SH-SY5Y (cell line): ENCODE data around the gene CPXM2.

Source experiments
- GATA2 ChIP-seq: IDR thresholded peaks from 2 replicates; pipeline ENCODE4 v1.6.1; 2011; ENCODE audit warnings: mild to moderate bottlenecking, low read depth, low read length
- GATA3 ChIP-seq: IDR thresholded peaks from 2 replicates; pipeline ENCODE4 v1.6.1; 2011; ENCODE audit warnings: low read depth, mild to moderate bottlenecking, low read length, moderate library complexity

DNA sequence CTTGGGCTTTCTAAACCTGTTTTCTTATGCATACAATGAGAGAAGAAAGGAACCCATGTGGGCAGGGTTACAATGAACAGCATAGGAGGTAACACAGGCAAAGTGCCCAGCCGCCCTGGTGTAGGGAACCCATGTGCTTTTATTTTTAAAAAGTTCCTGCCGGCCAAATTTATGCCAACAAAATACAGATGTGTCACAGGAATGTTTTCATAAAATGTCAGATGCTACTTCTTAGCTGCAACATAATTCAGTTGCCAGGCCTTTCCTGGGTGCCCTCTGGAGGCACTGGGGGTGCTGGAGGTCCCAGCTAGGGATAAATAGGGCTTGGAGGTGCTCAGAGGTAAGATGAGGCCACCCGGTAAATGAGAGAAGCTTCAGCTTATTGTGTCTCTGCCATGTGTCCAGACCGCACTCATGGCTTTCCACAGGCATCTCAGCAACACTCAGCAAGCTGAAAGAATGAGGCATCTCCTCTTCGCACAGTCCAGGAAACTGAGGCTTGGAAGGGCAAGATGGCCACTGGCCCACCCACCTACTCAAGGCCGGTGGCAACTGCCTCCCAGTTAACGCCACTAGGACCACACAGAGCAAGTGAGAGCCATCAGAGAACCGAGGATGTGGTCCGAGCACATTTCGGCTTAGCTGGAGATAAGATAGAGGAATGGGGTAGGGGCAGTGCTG is 58.3 kb downstream of the CPXM2 start:
- TF ChIP-seq GATA3 (no peak), GATA2 (no peak)
